RWPE1 (cell line): Measurements from ENCODE around the gene ERN2.
"Not testable (repeated sequence)": the region's sequence is repeated elsewhere in the genome, so short reads cannot be mapped to it uniquely, and the experiment has no call there.

Experiments used
- CTCF ChIA-PET: fragments of 350-600 bp; sonication (Branson Sonifier 250); formaldehyde crosslinking; extraction: SDS; loops from one replicate; lab custom pipeline; 2021; lab: Yijun Ruan, JAX
- POLR2A ChIA-PET: fragments of 400-600 bp; formaldehyde crosslinking; extraction: SDS; loops from one replicate; lab custom pipeline; 2020; ENCODE audit warnings: antibody characterized with exemption; ENCODE audit not compliant: low non-redundant PET; lab: Yijun Ruan, JAX
- DNase-seq: peaks from one replicate; pipeline ENCODE4 v3.0.0; 2012; ENCODE audit warnings: low spot score
- H3K27ac ChIP-seq: fragments of 450-650 bp; 2 replicates; pipeline ENCODE4 v1.5.1; 2017
- CTCF ChIP-seq: fragments of 450-650 bp; conservative IDR thresholded peaks from 2 replicates; pipeline ENCODE4 v1.5.1; 2017; ENCODE audit warnings: low read depth, mild to moderate bottlenecking

ERN2 gene

GRCh38 chr16:23712976-23713375, at the start of gene ERN2:
Gene ERN2 (minus strand): TSS chr16:23713222. CDS start chr16:23713187, 35 bp downstream.
- POLR2A ChIA-PET, result no interaction called here
- no peak within 1 kb of the TSS for H3K27ac ChIP-seq
- CTCF ChIA-PET, result no interaction called here
- no peak for TF ChIP-seq CTCF
- no peak for DNase-seq

DNA sequence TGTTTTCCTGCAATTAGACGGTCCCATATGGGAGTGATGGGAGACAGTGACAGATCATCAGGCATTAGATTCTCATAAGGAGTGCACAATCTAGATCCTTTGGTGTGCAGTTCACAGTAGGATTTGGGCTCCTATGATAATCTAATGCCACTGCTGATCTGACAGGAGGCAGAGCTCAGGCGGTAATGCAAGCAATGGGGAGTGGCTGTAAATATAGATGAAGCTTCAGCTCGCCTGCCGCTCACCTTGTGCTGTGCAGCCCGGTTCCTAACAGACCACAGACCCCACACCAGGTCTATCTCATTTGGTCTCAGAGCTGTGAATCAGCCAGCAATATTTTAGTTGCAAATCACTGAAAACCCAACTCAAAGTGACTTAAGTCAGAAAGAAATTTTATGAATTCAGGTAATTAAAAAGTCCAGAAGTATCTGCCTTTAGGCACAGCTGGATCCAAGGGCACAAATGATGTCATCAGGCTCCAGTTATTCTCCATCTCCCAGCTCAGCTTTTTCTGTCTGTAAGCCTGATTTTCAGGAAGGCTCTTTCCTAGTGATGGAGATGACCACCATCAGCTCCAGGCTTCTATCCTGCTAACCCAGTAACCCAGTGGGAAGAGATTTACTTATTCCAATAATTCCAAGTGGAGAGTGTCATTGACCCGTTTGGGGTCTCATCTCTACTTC, 45.1 kb upstream of the ERN2 start:
- CTCF ChIA-PET, result no interaction called here
- no peak for TF ChIP-seq CTCF
- DNase-seq, result no peak
- POLR2A ChIA-PET, result no interaction called here
- H3K27ac ChIP-seq, result no peak overlapping the region

GRCh38 chr16:23757116-23757515, 44.1 kb upstream of the ERN2 start:
- ChIA-PET POLR2A (no interaction called here), CTCF (no interaction called here)
- no peak for TF ChIP-seq CTCF
- H3K27ac ChIP-seq, result no peak overlapping the region
- DNase-seq, result no peak

DNA sequence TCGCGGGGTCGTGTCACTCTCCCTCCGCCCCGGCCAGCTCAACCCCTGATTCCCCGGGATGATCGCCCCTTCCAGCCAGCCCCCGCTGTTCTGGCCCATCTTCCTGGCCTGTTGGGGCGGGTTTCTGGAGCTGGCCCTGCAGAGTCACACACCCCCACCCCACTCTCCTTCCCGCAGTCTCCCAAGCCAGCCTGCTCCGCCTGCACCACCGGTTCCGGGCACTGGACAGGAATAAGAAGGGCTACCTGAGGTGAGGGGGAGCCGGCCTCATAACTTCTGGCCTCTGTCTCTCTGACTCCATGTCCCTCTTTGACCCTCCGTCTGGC, 42.4 kb upstream of the ERN2 start:
- H3K27ac ChIP-seq, result no peak overlapping the region
- TF ChIP-seq CTCF, result no peak
- ChIA-PET POLR2A (no interaction called here), CTCF (no interaction called here)
- no peak for DNase-seq

DNA sequence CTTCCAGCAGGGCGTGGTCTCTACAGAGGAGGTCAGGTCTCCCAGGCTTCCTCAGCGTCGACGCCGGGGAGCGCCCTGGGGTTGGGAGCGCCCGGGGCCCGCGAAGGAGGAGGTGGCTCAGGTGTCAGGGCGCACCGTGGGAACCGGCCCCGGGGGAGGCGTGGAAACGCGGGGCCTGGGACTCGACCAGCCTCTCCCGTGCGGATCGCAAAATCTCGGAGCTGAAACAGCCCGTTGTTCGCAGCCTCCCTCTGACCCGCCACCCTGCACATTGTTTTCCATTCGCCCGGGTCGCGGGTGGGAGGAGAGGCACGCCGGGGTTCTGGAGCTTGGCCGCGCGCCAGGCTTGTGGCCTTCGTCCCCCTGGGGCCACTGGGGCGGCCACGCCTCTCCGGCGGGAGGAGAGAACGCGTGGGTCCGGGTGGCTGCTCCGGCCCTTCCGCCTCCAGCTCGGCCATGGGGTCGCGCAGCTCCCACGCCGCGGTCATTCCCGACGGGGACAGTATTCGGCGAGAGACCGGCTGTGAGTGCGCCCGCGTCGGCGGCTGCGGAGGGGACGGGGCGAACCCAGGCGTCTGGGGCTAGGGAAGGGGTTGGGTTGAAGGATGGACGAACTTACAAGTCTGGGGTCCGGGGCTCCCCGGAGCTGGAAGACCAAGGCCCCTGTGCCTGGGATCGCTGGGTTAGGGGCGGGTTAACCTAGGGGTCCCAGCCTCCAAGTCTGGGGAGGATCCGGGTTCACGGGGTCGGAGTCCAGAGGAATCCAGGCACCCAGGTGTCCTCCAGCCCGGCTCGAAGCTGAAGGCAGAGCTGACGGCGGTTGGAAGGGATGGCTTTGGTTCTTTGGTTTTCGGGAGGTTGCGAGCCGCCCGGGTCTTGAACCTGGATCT, 41.8 kb upstream of the ERN2 start, which contains the start of gene CHP2:
Gene CHP2, plus strand, starts transcription at position 433 of the 890 bp plus-strand sequence. Its CDS starts 24 bp downstream, at position 457.
- ChIA-PET CTCF (interaction anchor here (1.0 to 1.1 kb wide), 2 partner anchors 35 to 76 kb away, joined by 3 read pairs; partner anchors contain the start of gene PLK1), POLR2A (no interaction called here)
- DNase-seq, result peak; percentile 20
- H3K27ac ChIP-seq, result no peak within 1 kb of the TSS
- no peak for TF ChIP-seq CTCF

GRCh38 chr16:23753908-23754593, 41.0 kb upstream of the ERN2 start:
- no peak for TF ChIP-seq CTCF
- H3K27ac ChIP-seq, result no peak overlapping the region
- no peak for DNase-seq
- POLR2A ChIA-PET, result no interaction called here
- CTCF ChIA-PET, result interaction anchor here (1.0 to 1.1 kb wide), 2 partner anchors 36 to 75 kb away, joined by 3 read pairs; partner anchors contain the start of gene PLK1

- DNase-seq, CTCF ChIA-PET, H3K27ac ChIP-seq, POLR2A ChIA-PET: not testable (repeated sequence)
Measured at GRCh38 chr16:23751053-23751452, 38.0 kb upstream of the ERN2 start.
